K562 (cell line): ENCODE results near the gene ZNF146. TPM values are rescaled to one million over a fixed set of nuclear protein-coding genes. Genes with fewer than 3 reads are reported as not detected.

Source experiments
- ATAC-seq: fragments of 200-7000 bp; cut with Tn5 transposase; 3 replicates; pipeline ENCODE4 v1.9.1; 2020; ENCODE audit warnings: moderate library complexity
- BruUV-seq: library from RNA; stranded (reverse); fragments of 400-500 nt; replicated peaks from 2 replicates; lab custom pipeline; 2021; lab: Mats Ljungman, UMichigan
- CTCF ChIA-PET: fragments of 300-600 bp; formaldehyde crosslinking; extraction: SDS; loops from one replicate; lab custom pipeline; 2021; ENCODE audit warnings: low intra/inter-chr PET ratio; lab: Yijun Ruan, JAX
- POLR2A ChIA-PET: fragments of 300-600, 350-650 bp; sonication (Branson Sonifier 250); formaldehyde crosslinking; extraction: SDS; loops from one replicate; lab custom pipeline; 2021; ENCODE audit warnings: antibody characterized with exemption, inconsistent platforms; lab: Yijun Ruan, JAX
- DNase-seq, 4 experiments: peaks; one replicate each; pipeline versions ENCODE4 v3.0.0 to v3.0.0-alpha.2; 2011 to 2018; ENCODE audit warnings: low spot score in 3 of 4, mixed read lengths in 3 of 4; ENCODE audit errors: extremely low read depth in 1 of 4
- FAIRE-seq: peaks from 2 replicates; lab custom pipeline; 2011; peaks lifted over from hg19 to GRCh38; lab: Jason Lieb, UNC
- H2AFZ ChIP-seq: 2 replicates; pipeline ENCODE4 v1.6.0; 2011; ENCODE audit warnings: low read depth, low read length, control low read depth, inconsistent platforms
- H3K27ac ChIP-seq: fragments of 200-600 bp; 3 replicates; pipeline ENCODE4 v1.8.0; 2011; ENCODE audit warnings: low read depth, mild to moderate bottlenecking, control low read depth, inconsistent platforms, low read length, moderate library complexity, mixed read lengths; ENCODE audit errors: extremely low read depth
- H3K27me3 ChIP-seq, 2 experiments: fragments of 300-600 bp in 1 of 2; 2 replicates in 1 of 2; 3 replicates in 1 of 2; pipeline versions ENCODE4 v1.6.0 to v1.8.0; 2011; ENCODE audit warnings: inconsistent platforms in 2 of 2, low read length in 2 of 2, mild to moderate bottlenecking in 1 of 2, mixed read lengths in 1 of 2, moderate library complexity in 1 of 2; ENCODE audit not compliant: control insufficient read depth in 2 of 2, insufficient read depth in 2 of 2
- H3K36me3 ChIP-seq: fragments of 300-600 bp; 3 replicates; pipeline ENCODE4 v1.8.0; 2011; ENCODE audit warnings: mild to moderate bottlenecking, low read length, inconsistent platforms; ENCODE audit not compliant: control insufficient read depth, insufficient read depth
- H3K4me1 ChIP-seq, 2 experiments: fragments of 200-600 bp in 1 of 2; replicated peaks in 1 of 2; 2 replicates in 1 of 2; 3 replicates in 1 of 2; pipeline versions ENCODE4 v1.5.1 to v1.8.0; 2011; ENCODE audit warnings: inconsistent platforms in 2 of 2, low read length in 2 of 2, mild to moderate bottlenecking in 1 of 2, mixed read lengths in 1 of 2, moderate library complexity in 1 of 2; ENCODE audit not compliant: control insufficient read depth in 2 of 2, insufficient read depth in 2 of 2
- H3K4me2 ChIP-seq: 2 replicates; pipeline ENCODE4 v1.6.1; 2011; ENCODE audit warnings: low read length, control low read depth, inconsistent platforms, mixed read lengths; ENCODE audit not compliant: insufficient read depth
- H3K4me3 ChIP-seq: fragments of 200-600 bp; sonication (generic), shearing (Covaris generic); 2 replicates; pipeline ENCODE4 v1.5.1; 2016; ENCODE audit warnings: control low read depth, inconsistent platforms
- H3K79me2 ChIP-seq: fragments of 200-600 bp; 3 replicates; pipeline ENCODE4 v1.8.0; 2011; ENCODE audit warnings: low read length, inconsistent platforms; ENCODE audit not compliant: control insufficient read depth, insufficient read depth
- H3K9ac ChIP-seq, 2 experiments: 2 replicates each; pipeline versions ENCODE4 v1.6.0 to v1.6.1; 2011; ENCODE audit warnings: low read depth in 2 of 2, low read length in 2 of 2, control low read depth in 1 of 2, inconsistent platforms in 1 of 2, mild to moderate bottlenecking in 1 of 2, mixed read lengths in 1 of 2; ENCODE audit not compliant: insufficient read depth in 1 of 2
- H3K9me1 ChIP-seq: one replicate; pipeline ENCODE4 v1.6.0; 2011; ENCODE audit warnings: inconsistent platforms, mild to moderate bottlenecking, low read length, moderate library complexity; ENCODE audit not compliant: control insufficient read depth, insufficient read depth
- H3K9me3 ChIP-seq: replicated peaks from 2 replicates; pipeline ENCODE4 v1.5.1; 2011; ENCODE audit warnings: low read depth, low read length, inconsistent platforms; ENCODE audit not compliant: control insufficient read depth, insufficient read depth
- H4K20me1 ChIP-seq: replicated peaks from 2 replicates; pipeline ENCODE4 v1.6.1; 2011; ENCODE audit warnings: low read length, inconsistent platforms, mixed read lengths; ENCODE audit not compliant: control insufficient read depth, insufficient read depth
- BHLHE40 ChIP-seq: IDR thresholded peaks from 2 replicates; pipeline ENCODE4 v1.6.1; 2011; ENCODE audit warnings: low read length, improper control_type of control experiment
- CHD1 ChIP-seq: fragments of 200-600 bp; sonication (generic); IDR thresholded peaks from one replicate; pipeline ENCODE4 v1.6.1; 2012; ENCODE audit warnings: mild to moderate bottlenecking, moderate library complexity, low read length, inconsistent platforms
- EHMT2 ChIP-seq: fragments of 450-650 bp; IDR thresholded peaks from 2 replicates; pipeline ENCODE4 v1.6.1; 2018; ENCODE audit warnings: antibody characterized with exemption
- ETV6 ChIP-seq, 3 experiments: fragments of 150-350 bp in 1 of 3; sonication (generic) in 1 of 3; formaldehyde crosslinking in 1 of 3; IDR thresholded peaks; 2 replicates each; pipeline versions ENCODE4 v1.6.1 to v1.8.0; 2014 to 2022; ENCODE audit warnings: borderline replicate concordance in 2 of 3, low read depth in 2 of 3, antibody characterized with exemption in 1 of 3, low read length in 1 of 3, mild to moderate bottlenecking in 1 of 3, missing genetic modification reagents in 1 of 3
- FOXP1 ChIP-seq: sonication (generic); formaldehyde crosslinking; IDR thresholded peaks from 2 replicates; pipeline ENCODE4 v1.8.0; 2022; ENCODE audit warnings: mild to moderate bottlenecking, missing genetic modification reagents
- NCOA6 ChIP-seq: fragments of 450-650 bp; IDR thresholded peaks from 2 replicates; pipeline ENCODE4 v1.6.1; 2017; ENCODE audit warnings: mild to moderate bottlenecking
- PHTF2 ChIP-seq: fragments of 250-450 bp; sonication (Bioruptor Pico); IDR thresholded peaks from 2 replicates; pipeline ENCODE4 v1.5.0; 2021; ENCODE audit warnings: mild to moderate bottlenecking
- SREBF1 ChIP-seq: fragments of 150-350 bp; IDR thresholded peaks from 2 replicates; pipeline ENCODE4 v1.6.1; 2014; ENCODE audit warnings: antibody characterized with exemption, low read depth, low read length, borderline replicate concordance
- TAF1 ChIP-seq: IDR thresholded peaks from 2 replicates; pipeline ENCODE4 v1.6.1; 2011; ENCODE audit warnings: mild to moderate bottlenecking, low read length, moderate library complexity; ENCODE audit not compliant: insufficient read depth, control insufficient read depth, severe bottlenecking; ENCODE audit errors: extremely low read depth
- TAF7 ChIP-seq: fragments of 450-650 bp; IDR thresholded peaks from 2 replicates; pipeline ENCODE4 v1.6.1; 2016; ENCODE audit warnings: missing genetic modification characterization, missing compliant biosample characterization
- ZNF23 ChIP-seq: fragments of 250-450 bp; sonication (Bioruptor Pico); IDR thresholded peaks from 2 replicates; pipeline ENCODE4 v1.4.0; 2020; ENCODE audit warnings: mild to moderate bottlenecking
- ZNF79 ChIP-seq: fragments of 250-450 bp; sonication (Bioruptor Pico); IDR thresholded peaks from 2 replicates; pipeline ENCODE4 v1.4.0; 2020; ENCODE audit warnings: low read depth, mild to moderate bottlenecking, moderate library complexity
- ZNF830 ChIP-seq: fragments of 250-450 bp; sonication (Bioruptor Pico); IDR thresholded peaks from 2 replicates; pipeline ENCODE4 v1.5.0; 2021; ENCODE audit warnings: mild to moderate bottlenecking
- WGBS: fragments of 100-300 bp; shearing (Covaris generic); methylation state at CpG from one replicate; pipeline ENCODE4 v1.1.6; 2016; ENCODE audit warnings: low coverage, mixed read lengths; ENCODE audit not compliant: insufficient coverage; ENCODE audit errors: missing lambda C conversion rate; 5-methylcytosine and 5-hydroxymethylcytosine counted together
- in situ Hi-C: fragments of 300-500 bp; cut with MboI; formaldehyde crosslinking; loops from 4 replicates; pipeline ENCODE4 v1.15.0; 2018; ENCODE audit warnings: inconsistent platforms, mixed read lengths
- intact Hi-C: fragments of 100-400 bp; cut with micrococcal nuclease; formaldehyde crosslinking; loops from 2 replicates; pipeline ENCODE4 v1.14.2; 2022
- polyA plus RNA-seq, 8 experiments: library from polyadenylated mRNA; depleted of rRNA in 4 of 8; stranded (reverse) in 5 of 8; unstranded in 3 of 8; fragments of >200 nt; fragmentation: Nextera tagmentation in 2 of 8; fragmentation: Illumina TruSeq in 1 of 8; extraction: Ambion mirVana in 2 of 8; extraction: Trizol in 1 of 8; gene quantifications; 2 replicates each; pipeline versions ENCODE4 v1.2.1 to v1.2.3, GENCODE V29; 2011 to 2014; ENCODE audit warnings: inconsistent platforms in 1 of 8, missing spikeins in 1 of 8
- total RNA-seq, 7 experiments: library from RNA; depleted of rRNA in 6 of 7; stranded (reverse); fragments of >200 nt in 6 of 7; fragmentation: Illumina TruSeq in 2 of 7; extraction: Trizol in 2 of 7; gene quantifications; 2 replicates each; pipeline versions ENCODE4 v1.2.1 to v1.2.3, GENCODE V29; 2011 to 2021; ENCODE audit warnings: low replicate concordance in 1 of 7
- TF ChIP-seq, protein P1 (sequence below): fragments of 250-450 bp; sonication (Bioruptor Pico); IDR thresholded peaks from 2 replicates; pipeline ENCODE4 v1.6.1; 2021; ENCODE audit warnings: mild to moderate bottlenecking
- TF ChIP-seq, protein P2 (sequence below): IDR thresholded peaks from 3 replicates; pipeline ENCODE4 v1.6.1; 2011; ENCODE audit warnings: borderline replicate concordance, mild to moderate bottlenecking; ENCODE audit not compliant: insufficient read length, insufficient read depth
- TF ChIP-seq, protein P3 (sequence below): fragments of 250-450 bp; sonication (Bioruptor Pico); IDR thresholded peaks from 2 replicates; pipeline ENCODE4 v1.5.0; 2021
- TF ChIP-seq, protein P4 (sequence below): sonication (generic); formaldehyde crosslinking; IDR thresholded peaks from 2 replicates; pipeline ENCODE4 v1.8.0; 2022; ENCODE audit warnings: missing genetic modification reagents, mild to moderate bottlenecking, borderline replicate concordance

The ZNF146 gene
- total and polyA plus RNA-seq, 9 of the 15 experiments (the other 6 are each of a cell fraction or from before 2014, with no cell fraction given) = 36.2 to 195 (median 116) TPM

DNA sequence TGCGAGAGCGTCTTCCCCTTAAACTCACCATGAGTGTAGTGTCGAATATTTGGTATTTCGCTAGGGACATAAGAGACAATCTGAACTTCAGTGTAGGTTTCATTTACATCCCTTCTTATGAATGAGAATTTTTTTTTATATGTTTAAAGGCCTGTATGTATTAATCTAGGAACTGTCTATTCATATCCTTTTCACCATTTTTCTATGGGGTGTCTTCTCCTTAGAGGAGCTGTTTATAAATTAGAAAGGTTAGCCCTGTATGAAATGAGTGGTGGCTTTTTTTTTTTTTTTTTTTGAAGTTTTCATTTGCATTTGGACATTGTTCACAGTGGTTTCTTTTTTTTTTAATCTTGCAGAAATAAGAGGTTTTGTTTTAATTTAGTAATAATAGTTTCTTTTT lies 7.6 kb downstream of the ZNF146 start:
- no peak overlapping the region for H3K9ac ChIP-seq
- peaks cover 0 to 4% of the 10 kb centered on the region in 2 experiments; a peak in 2 of 5 replicates for H3K4me1 ChIP-seq
- DNase-seq (no peak), FAIRE-seq (no peak), ATAC-seq (no peak)
- no peaks in the 10 kb centered on the region for H3K9me1 ChIP-seq
- in situ Hi-C loops (no loop called here), intact Hi-C loops (no loop called here)
- BruUV-seq = no TSS peak
- H3K4me2 ChIP-seq = no peak overlapping the region
- no peak overlapping the region for H3K27ac ChIP-seq
- no peaks in the 10 kb centered on the region for H3K27me3 ChIP-seq
- peaks cover 94% of the 10 kb centered on the region for H3K79me2 ChIP-seq
- POLR2A ChIA-PET = interaction anchor here (1.0 to 1.1 kb wide), 2 partner anchors 14 to 30 kb away, joined by 3 read pairs; no protein-coding TSS in a partner anchor
- CTCF ChIA-PET = no interaction called here
- no peak overlapping the region for H2AFZ ChIP-seq
- 0 out of 2 replicates have a peak, but pooled peaks cover 2% of the 10 kb centered on the region for H3K9me3 ChIP-seq
- no peaks in the 10 kb centered on the region for H4K20me1 ChIP-seq
- peaks cover 81% of the 10 kb centered on the region for H3K36me3 ChIP-seq
- H3K4me3 ChIP-seq = no peak overlapping the region
- WGBS = 96% methylated on average over 4 of the region's 4 CpGs
- TF ChIP-seq SREBF1 (no peak), CHD1 (no peak), ZNF830 (CRISPR knock-in tag) (no peak), BHLHE40 (no peak), FOXP1 (CRISPR knock-in tag) (no peak), TAF1 (no peak), PHTF2 (CRISPR knock-in tag) (no peak), EHMT2 (no peak), ETV6 (IDR thresholded peaks at IDR 0.05; ENCODE audit: borderline replicate concordance in 1 of 2, low read depth in 2 of 2, low read length in 1 of 2) (no peak), ETV6 (CRISPR knock-in tag; IDR thresholded peaks at IDR 0.05; ENCODE audit: borderline replicate concordance) (no peak), ZNF23 (CRISPR knock-in tag) (no peak), ZNF79 (CRISPR knock-in tag) (no peak), TAF7 (tag) (no peak), NCOA6 (no peak)
- TF ChIP-seq, protein P1, sequence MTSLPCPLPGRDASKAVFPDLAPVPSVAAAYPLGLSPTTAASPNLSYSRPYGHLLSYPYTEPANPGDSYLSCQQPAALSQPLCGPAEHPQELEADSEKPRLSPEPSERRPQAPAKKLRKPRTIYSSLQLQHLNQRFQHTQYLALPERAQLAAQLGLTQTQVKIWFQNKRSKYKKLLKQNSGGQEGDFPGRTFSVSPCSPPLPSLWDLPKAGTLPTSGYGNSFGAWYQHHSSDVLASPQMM (CRISPR knock-in tag) = no peak
- TF ChIP-seq, protein P2, sequence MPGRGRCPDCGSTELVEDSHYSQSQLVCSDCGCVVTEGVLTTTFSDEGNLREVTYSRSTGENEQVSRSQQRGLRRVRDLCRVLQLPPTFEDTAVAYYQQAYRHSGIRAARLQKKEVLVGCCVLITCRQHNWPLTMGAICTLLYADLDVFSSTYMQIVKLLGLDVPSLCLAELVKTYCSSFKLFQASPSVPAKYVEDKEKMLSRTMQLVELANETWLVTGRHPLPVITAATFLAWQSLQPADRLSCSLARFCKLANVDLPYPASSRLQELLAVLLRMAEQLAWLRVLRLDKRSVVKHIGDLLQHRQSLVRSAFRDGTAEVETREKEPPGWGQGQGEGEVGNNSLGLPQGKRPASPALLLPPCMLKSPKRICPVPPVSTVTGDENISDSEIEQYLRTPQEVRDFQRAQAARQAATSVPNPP = no peak
- TF ChIP-seq, protein P3, sequence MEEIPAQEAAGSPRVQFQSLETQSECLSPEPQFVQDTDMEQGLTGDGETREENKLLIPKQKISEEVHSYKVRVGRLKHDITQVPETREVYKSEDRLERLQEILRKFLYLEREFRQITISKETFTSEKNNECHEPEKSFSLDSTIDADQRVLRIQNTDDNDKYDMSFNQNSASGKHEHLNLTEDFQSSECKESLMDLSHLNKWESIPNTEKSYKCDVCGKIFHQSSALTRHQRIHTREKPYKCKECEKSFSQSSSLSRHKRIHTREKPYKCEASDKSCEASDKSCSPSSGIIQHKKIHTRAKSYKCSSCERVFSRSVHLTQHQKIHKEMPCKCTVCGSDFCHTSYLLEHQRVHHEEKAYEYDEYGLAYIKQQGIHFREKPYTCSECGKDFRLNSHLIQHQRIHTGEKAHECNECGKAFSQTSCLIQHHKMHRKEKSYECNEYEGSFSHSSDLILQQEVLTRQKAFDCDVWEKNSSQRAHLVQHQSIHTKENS (CRISPR knock-in tag) = no peak
- TF ChIP-seq, protein P4, sequence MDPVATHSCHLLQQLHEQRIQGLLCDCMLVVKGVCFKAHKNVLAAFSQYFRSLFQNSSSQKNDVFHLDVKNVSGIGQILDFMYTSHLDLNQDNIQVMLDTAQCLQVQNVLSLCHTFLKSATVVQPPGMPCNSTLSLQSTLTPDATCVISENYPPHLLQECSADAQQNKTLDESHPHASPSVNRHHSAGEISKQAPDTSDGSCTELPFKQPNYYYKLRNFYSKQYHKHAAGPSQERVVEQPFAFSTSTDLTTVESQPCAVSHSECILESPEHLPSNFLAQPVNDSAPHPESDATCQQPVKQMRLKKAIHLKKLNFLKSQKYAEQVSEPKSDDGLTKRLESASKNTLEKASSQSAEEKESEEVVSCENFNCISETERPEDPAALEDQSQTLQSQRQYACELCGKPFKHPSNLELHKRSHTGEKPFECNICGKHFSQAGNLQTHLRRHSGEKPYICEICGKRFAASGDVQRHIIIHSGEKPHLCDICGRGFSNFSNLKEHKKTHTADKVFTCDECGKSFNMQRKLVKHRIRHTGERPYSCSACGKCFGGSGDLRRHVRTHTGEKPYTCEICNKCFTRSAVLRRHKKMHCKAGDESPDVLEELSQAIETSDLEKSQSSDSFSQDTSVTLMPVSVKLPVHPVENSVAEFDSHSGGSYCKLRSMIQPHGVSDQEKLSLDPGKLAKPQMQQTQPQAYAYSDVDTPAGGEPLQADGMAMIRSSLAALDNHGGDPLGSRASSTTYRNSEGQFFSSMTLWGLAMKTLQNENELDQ = no peak
